Esophagus muscularis mucosa (tissue), 4 donors: ENCODE data around the gene LHB. TPM values are rescaled to one million over a fixed set of nuclear protein-coding genes. Genes with fewer than 3 reads are reported as not detected.

Experiments
- DNase-seq: peaks from one replicate; pipeline ENCODE4 v3.0.0-alpha.2; 2017; ENCODE audit errors: extremely low spot score
- H3K27ac ChIP-seq, 4 donors: fragments of 200-600 bp; sonication (generic); replicated peaks in 1 of 4; 1 replicate in 3 of 4; 2 replicates in 1 of 4; pipeline ENCODE4 v1.5.1; 2016 to 2019; ENCODE audit warnings: mild to moderate bottlenecking in 1 of 4
- H3K27me3 ChIP-seq, 4 donors: fragments of 200-600 bp; sonication (generic); one replicate each; pipeline versions ENCODE4 v1.5.1 to v1.6.0; 2016 to 2019
- H3K36me3 ChIP-seq, 4 donors: fragments of 200-600 bp; sonication (generic); one replicate each; pipeline ENCODE4 v1.5.1; 2016 to 2019
- H3K4me1 ChIP-seq, 4 donors: fragments of 200-600 bp; sonication (generic); one replicate each; pipeline ENCODE4 v1.5.1; 2016 to 2019
- H3K4me3 ChIP-seq, 4 donors: fragments of 200-600 bp; sonication (generic); 1 replicate in 2 of 4; 2 replicates in 2 of 4; pipeline ENCODE4 v1.5.1; 2016 to 2019; ENCODE audit warnings: mild to moderate bottlenecking in 4 of 4, moderate library complexity in 1 of 4
- H3K9me3 ChIP-seq, 4 donors: fragments of 200-600 bp; sonication (generic); 1 replicate in 3 of 4; 2 replicates in 1 of 4; pipeline ENCODE4 v1.5.1; 2016 to 2019
- CTCF ChIP-seq, 3 experiments: fragments of 200-600 bp in 2 of 3; fragments of 450-650 bp in 1 of 3; sonication (generic) in 2 of 3; IDR thresholded peaks; one replicate each; pipeline ENCODE4 v1.5.1; 2017 to 2019; ENCODE audit warnings: antibody characterized with exemption in 3 of 3, mild to moderate bottlenecking in 2 of 3, moderate library complexity in 1 of 3
- EP300 ChIP-seq: sonication (generic); formaldehyde crosslinking; IDR thresholded peaks from one replicate; pipeline ENCODE4 v1.6.1; 2017; ENCODE audit warnings: antibody characterized with exemption
- POLR2A ChIP-seq: fragments of 450-650 bp; IDR thresholded peaks from one replicate; pipeline ENCODE4 v1.6.1; 2017; ENCODE audit warnings: antibody characterized with exemption, moderate library complexity, mild to moderate bottlenecking, low read depth
- WGBS: methylation state at CpG from one replicate; pipeline ENCODE4 v1.1.5; 2018; 5-methylcytosine and 5-hydroxymethylcytosine counted together
- intact Hi-C: fragments of 100-400 bp; cut with DNase I; formaldehyde crosslinking; loops from one replicate; pipeline ENCODE4 v1.15.1; 2023
- small RNA-seq, 3 donors: library from RNA; depleted of rRNA; stranded (forward); fragments of <200 nt; gene quantifications; one replicate each; pipeline ENCODE3, GENCODE V24; 2016
- total RNA-seq, 4 donors: library from RNA; depleted of rRNA; stranded (reverse); fragments of >200 nt; gene quantifications; one replicate each; pipeline versions ENCODE4 v1.1.0 to v1.2.1, GENCODE V29; 2016

LHB gene
- total RNA-seq, 4 donors from 2014 or later, result not detected

GRCh38 chr19:48966541-48967345 lies 50.1 kb downstream of the LHB start:
- TF ChIP-seq CTCF (IDR thresholded peaks at IDR 0.05) (no peak), POLR2A (no peak), EP300 (no peak)
- intact Hi-C loops, result loop anchor here (5.0 kb wide), 1 partner anchor 94 kb away; the partner anchor contains the start of gene PPP1R15A
- H3K27me3 ChIP-seq, result no peaks in the 10 kb centered on the region
- peaks cover 53 to 73% (median 69%) of the 10 kb centered on the region in 4 donors for H3K4me1 ChIP-seq
- 83% methylated on average over 10 of the region's 10 CpGs for WGBS
- H3K36me3 ChIP-seq, result peaks cover 13 to 61% (median 49%) of the 10 kb centered on the region in 4 donors
- H3K9me3 ChIP-seq, result no peaks in the 10 kb centered on the region
- H3K4me3 ChIP-seq, result peak overlapping the region; percentile 72 to 94 (median 76)
- peak overlapping the region; percentile 92 to 94 (median 93) for H3K27ac ChIP-seq
- DNase-seq, result no peak

Small RNAs within 50 kb of the gene (small RNA-seq; reads per million reads assigned to genes)
- 0 reads per million in 3 donors for gene MIR6798

Other genes with a start within 250 kb of the LHB start
- gene BCAT2, start 206.1 kb downstream of the LHB start, total RNA-seq, result 10 to 100 TPM; 59.0 to 93.3 (median 63.9) TPM
- gene HSD17B14, start 180.6 kb downstream of the LHB start, total RNA-seq, result 1 to 10 TPM; 7.1 to 8.9 (median 7.8) TPM
- 10 to 100 TPM; 11.4 to 27.4 (median 18.9) TPM for gene PLEKHA4, start 148.5 kb downstream of the LHB start, total RNA-seq
- gene PPP1R15A, start 144.7 kb downstream of the LHB start, total RNA-seq, result 10 to 100 TPM; 40.3 to 98.7 (median 64.4) TPM
- gene TULP2, start 118.3 kb downstream of the LHB start, total RNA-seq, result 1 to 10 TPM in 1 of 4 donors, under 1 TPM in 3; 0.75 to 1.3 (median 0.83) TPM
- 100 to 1,000 TPM; 179 to 356 (median 284) TPM for gene NUCB1, start 116.8 kb downstream of the LHB start, total RNA-seq
- gene DHDH, start 83.4 kb downstream of the LHB start, total RNA-seq, result under 1 TPM in 1 of 4 donors, not detected in 3; 0.57 TPM
- gene BAX, start 62.2 kb downstream of the LHB start, total RNA-seq, result 10 to 100 TPM; 39.0 to 50.4 (median 42.3) TPM
- gene FTL, start 51.8 kb downstream of the LHB start, total RNA-seq, result 1,000 to 10,000 TPM; 3,246 to 4,339 (median 3,896) TPM
- 10 to 100 TPM; 33.3 to 39.3 (median 37.3) TPM for gene GYS1, start 23.8 kb downstream of the LHB start, total RNA-seq
- gene RUVBL2, start 23.2 kb downstream of the LHB start, total RNA-seq, result 100 to 1,000 TPM in 2 of 4 donors, 10 to 100 TPM in 2; 72.7 to 113 (median 97.6) TPM
- gene CGB3, start 7.2 kb upstream of the LHB start, total RNA-seq, result not detected
- gene CGB2, start 14.8 kb upstream of the LHB start, total RNA-seq, result not detected
- gene CGB1, start 19.8 kb upstream of the LHB start, total RNA-seq, result not detected
- not detected for gene CGB5, start 26.8 kb upstream of the LHB start, total RNA-seq
- gene CGB8, start 32.0 kb upstream of the LHB start, total RNA-seq, result not detected
- gene CGB7, start 40.7 kb upstream of the LHB start, total RNA-seq, result not detected
- gene NTF4, start 47.7 kb upstream of the LHB start, total RNA-seq, result not detected
- gene KCNA7, start 55.6 kb upstream of the LHB start, total RNA-seq, result not detected
- 100 to 1,000 TPM; 101 to 209 (median 145) TPM for gene SNRNP70, start 68.4 kb upstream of the LHB start, total RNA-seq
- 10 to 100 TPM in 3 of 4 donors, 1 to 10 TPM in 1; 7.5 to 21.4 (median 15.5) TPM for gene LIN7B, start 97.3 kb upstream of the LHB start, total RNA-seq
- 1 to 10 TPM in 3 of 4 donors, under 1 TPM in 1; 0.83 to 3.3 (median 1.9) TPM for gene C19orf73, start 102.1 kb upstream of the LHB start, total RNA-seq
- gene PPFIA3, start 102.5 kb upstream of the LHB start, total RNA-seq, result 1 to 10 TPM; 3.3 to 8.4 (median 5.3) TPM
- 10 to 100 TPM in 1 of 4 donors, 1 to 10 TPM in 2, under 1 TPM in 1; 0.83 to 11.1 (median 4.1) TPM for gene HRC, start 138.3 kb upstream of the LHB start, total RNA-seq
- 10 to 100 TPM; 19.9 to 38.8 (median 27.9) TPM for gene TRPM4, start 140.7 kb upstream of the LHB start, total RNA-seq